GM19324 (cell line): ENCODE data around the gene LIAS.

Experiments
- ATAC-seq: cut with Tn5 transposase; IDR thresholded peaks from one replicate; pipeline ENCODE4 v1.9.1; 2021; ENCODE audit warnings: mild to moderate bottlenecking, moderate library complexity; ENCODE audit not compliant: unreplicated experiment, low FRiP score

LIAS gene

GRCh38 chr4:39452860-39453587 is 5.8 kb upstream of the LIAS start:
- no peak for ATAC-seq

GRCh38 chr4:39453738-39454137 is 5.1 kb upstream of the LIAS start:
- no peak for ATAC-seq

- no peak for ATAC-seq
Measured at GRCh38 chr4:39455486-39455885, 3.4 kb upstream of the LIAS start.

- no peak for ATAC-seq
Measured at GRCh38 chr4:39456946-39457763, 1.7 kb upstream of the LIAS start.

- peak; percentile 0 for ATAC-seq
Measured at GRCh38 chr4:39458161-39458504, 723 bp upstream of the LIAS start.

- no peak for ATAC-seq
Measured at GRCh38 chr4:39464886-39465501, 6.1 kb downstream of the LIAS start.

- ATAC-seq, result no peak
Measured at GRCh38 chr4:39466747-39467146, 7.9 kb downstream of the LIAS start.

- ATAC-seq, result no peak
Measured at GRCh38 chr4:39467464-39467863, 8.6 kb downstream of the LIAS start.

GRCh38 chr4:39469429-39470077 is 10.7 kb downstream of the LIAS start:
- peak; percentile 79 for ATAC-seq

- no peak for ATAC-seq
Measured at GRCh38 chr4:39470402-39470801, 11.5 kb downstream of the LIAS start.

GRCh38 chr4:39472396-39472795 is 13.5 kb downstream of the LIAS start:
- no peak for ATAC-seq

GRCh38 chr4:39476187-39476895 is 17.5 kb downstream of the LIAS start:
- no peak for ATAC-seq

GRCh38 chr4:39480251-39480650 is 21.4 kb downstream of the LIAS start:
- no peak for ATAC-seq

- no peak for ATAC-seq
Measured at GRCh38 chr4:39480902-39481695, 22.2 kb downstream of the LIAS start.

GRCh38 chr4:39484582-39485272 is 25.9 kb downstream of the LIAS start:
- ATAC-seq, result no peak

- ATAC-seq, result no peak
Measured at GRCh38 chr4:39486221-39486804, 27.5 kb downstream of the LIAS start.

- no peak for ATAC-seq
Measured at GRCh38 chr4:39490322-39490721, 31.5 kb downstream of the LIAS start.

- ATAC-seq, result no peak
Measured at GRCh38 chr4:39494354-39494753, 35.5 kb downstream of the LIAS start.
